HG03575 (cell line): ENCODE results near the gene ELL.
"Not testable (repeated sequence)": the region's sequence is repeated elsewhere in the genome, so short reads cannot be mapped to it uniquely, and the experiment has no call there.

Experiments used
- ATAC-seq: cut with Tn5 transposase; IDR thresholded peaks from one replicate; pipeline ENCODE4 v1.9.1; 2021; ENCODE audit not compliant: unreplicated experiment, insufficient number of reproducible peaks, low FRiP score; ENCODE audit errors: extremely low read depth

The ELL gene

DNA sequence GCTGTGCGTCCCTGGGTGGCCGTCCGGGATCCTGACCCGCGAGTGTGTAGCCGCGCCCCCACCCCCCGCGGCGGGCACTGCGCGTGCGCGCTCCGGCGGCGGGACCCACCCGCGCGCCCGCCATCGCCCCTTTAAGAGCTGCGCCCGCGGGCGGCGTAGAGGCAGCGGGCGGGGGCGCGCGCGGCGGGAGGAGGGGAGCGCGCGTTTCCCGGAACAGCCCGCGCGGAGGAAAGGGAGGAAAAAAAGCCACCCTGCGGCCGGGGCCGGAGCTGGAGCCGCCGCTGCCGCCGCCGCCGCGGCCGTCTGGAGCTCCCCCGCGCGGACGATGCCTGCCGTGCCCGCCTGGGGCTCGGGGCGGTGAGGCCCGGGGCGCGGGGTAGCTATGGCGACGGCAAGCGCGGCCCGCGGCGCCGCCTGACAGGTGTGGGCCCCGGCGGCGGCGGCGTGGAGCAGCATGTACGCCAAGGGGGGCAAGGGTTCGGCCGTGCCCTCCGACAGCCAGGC is 102.6 kb downstream of the ELL start, which contains the start of gene SSBP4:
TSS of gene SSBP4 (plus strand) at position 204 of the 504 bp plus-strand sequence. CDS start at position 455, 251 bp downstream.
- no peak for ATAC-seq

DNA sequence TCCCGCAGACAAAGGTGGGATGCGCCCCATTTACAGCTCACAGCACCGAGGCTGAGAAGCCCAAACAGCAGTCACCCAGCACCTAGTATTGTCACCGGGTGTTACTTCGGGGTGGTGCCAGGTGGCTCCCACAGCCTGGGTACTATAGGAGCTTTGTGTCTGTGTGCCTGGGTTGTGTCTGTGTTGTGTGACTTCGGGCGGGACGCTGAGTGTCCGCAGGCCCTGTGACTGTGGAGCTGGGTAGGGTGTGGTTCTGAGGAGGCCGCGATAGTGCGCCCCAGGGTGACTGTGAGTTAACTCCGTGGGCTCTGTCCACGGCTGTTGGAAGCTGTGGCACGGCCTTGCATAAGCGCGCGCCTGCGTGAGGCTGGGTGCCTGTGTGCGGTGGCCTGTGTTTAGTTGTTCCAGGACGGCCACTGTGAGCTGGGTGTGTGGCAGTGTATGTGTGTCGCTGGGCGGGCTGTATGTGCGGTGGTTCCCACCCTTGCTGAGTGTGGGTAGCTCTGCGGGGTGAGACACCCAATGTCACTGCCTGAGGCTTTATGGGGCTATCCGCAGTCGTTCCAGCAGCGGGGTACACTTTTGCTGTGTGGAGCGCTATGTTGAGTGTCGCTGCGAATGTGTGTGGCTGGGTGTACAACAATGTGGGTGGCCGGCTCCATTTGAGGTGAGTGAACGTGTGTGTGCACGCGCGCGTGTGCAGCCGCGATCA is 103.2 kb downstream of the ELL start:
- no peak for ATAC-seq

DNA sequence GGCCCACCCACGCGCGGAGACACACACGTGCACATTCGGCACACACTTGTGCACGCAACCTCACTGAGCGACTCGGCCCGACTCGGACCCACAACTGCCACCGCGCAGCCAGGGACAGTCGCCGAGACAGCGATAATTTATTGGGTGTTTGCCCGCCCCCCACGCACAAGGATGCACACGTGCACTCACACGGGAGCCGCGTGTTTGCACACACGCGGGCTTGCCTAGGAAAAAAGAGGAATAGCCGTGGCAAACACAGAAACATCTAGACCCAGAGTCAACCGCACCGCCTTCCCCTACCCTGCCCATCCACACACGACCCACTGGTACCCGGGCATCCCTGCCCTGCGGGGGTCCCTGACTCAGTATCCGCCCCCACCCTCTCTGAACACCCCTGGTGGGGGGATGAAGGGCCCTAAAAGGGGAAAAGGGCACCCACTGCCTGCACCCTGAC is 103.8 kb downstream of the ELL start:
- no peak for ATAC-seq

DNA sequence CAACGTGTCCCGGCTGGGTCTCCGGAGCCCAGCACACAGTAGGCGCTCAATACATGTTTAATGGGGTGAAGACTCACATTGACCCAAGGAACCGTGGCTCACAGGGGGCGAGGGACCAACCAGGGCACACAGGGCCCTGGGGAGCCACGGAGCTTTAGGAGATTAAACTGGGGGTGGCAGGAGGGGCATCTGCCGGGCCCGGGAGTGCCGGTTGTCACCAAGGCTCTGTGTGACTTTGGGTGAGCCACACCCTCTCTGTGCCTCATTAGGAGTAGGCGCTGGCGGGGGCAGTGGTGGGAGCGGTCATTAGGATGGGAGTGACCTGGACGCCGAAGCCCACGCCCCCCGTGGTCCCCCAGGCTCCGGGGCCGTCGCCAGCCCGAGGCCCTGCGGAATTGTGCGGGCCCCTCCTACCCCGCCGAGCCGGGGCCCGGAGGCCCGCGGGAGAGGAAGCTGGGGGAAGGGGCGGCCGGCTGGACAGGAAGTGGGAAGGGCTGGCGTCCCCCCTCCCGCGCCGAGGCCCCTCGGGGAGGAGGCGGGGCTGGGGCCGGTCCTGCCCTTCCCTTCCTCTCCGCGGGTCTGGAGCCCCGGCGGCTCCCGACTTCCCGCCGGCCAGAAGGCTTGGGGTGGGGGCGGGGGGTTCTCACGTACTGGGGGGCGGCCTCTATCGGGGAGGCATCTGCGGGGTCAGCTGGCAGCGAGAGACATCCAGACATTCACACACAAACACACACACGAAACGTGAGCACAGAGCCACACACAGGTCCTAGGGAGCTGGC is 104.4 kb downstream of the ELL start:
- ATAC-seq: no peak

DNA sequence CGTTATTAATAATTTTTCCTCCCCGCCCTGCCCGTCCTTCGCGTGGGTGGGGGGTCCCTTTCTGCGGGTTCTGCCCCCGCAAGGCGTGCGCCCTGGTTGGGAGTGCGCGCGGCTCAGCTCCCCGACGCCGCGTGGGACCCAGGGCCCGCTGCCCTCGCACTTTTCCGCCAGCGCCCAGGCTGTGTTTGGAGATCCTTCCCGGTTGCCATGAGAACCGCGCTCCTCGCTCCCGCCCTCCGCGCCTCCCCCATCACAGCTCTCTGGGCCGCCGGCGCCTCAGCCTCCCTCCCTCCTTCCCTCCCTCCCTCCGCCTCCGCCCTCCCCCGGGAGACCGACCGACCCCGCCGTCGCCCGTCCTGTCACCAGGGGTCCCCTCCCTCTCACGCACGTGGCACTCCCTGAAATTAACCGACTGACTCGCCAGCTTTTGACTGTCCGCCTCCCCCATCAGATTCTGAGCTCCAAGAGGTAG is 105.1 kb downstream of the ELL start:
- ATAC-seq: no peak

DNA sequence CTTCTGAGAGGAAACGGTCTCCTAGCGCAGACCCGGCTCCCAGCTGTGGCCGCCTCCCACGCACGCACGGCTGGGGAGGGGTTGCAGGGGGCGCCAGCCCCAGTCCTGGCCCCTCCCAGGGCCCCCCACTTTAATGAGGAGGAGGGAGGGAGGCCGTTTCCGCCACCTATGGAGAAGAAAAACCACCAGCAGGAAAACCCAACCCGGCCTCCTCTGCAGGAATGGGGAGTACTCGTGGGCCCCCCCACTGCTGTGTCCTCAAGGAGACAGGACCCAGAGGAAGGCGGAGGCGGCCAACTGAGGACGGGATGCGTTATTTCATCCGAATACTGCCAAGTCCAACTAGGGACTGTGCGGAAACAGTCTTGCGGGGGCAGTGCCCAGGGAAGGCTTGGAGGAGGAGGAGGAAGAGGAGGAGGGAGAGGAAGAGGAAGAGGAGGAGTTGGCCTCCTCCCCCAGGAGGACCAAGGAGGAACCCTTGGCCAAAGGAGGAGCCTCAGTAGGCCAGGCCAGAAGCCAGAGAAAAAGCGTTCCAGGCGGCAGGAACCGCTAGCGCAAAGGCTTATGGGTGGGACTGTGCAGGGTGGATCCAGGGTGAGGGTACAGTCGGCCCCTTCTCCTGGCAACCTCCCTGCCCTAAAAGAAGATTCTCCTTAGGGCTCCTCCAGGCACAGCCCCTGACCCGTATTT is 106.5 kb downstream of the ELL start:
- no peak for ATAC-seq

DNA sequence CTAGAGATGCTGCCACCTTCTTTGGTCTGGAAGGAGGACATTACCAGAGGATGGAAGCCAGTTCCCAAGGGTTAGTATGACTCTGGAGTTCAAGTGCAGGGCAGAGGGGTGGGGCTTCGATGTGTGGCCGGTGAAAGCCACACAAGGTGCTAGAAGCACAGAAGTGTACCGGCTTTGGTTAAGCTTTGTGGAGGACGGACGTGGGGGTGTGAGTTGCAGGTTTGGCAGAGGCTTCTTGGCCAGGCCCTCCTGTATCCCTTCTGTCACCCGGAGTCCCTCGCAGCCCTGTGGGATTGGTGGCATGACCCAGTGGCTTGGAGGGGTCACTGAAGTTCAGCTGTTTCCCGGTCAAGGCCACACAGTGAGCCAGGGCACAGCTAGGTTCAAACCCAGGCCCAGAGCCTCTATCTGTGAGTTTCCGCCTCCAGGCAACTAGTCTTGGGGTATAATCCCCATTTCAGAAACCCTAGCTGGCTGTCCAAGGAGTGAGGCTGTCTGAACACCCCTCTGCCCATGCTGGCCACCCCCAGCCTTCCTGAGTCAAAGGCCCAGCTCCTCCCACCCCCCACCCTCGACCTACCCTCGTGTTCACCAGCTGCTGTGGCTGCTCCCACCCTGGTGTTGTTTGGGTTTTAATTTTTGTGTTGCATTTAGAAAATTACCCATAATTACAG is 107.2 kb downstream of the ELL start:
- no peak for ATAC-seq

DNA sequence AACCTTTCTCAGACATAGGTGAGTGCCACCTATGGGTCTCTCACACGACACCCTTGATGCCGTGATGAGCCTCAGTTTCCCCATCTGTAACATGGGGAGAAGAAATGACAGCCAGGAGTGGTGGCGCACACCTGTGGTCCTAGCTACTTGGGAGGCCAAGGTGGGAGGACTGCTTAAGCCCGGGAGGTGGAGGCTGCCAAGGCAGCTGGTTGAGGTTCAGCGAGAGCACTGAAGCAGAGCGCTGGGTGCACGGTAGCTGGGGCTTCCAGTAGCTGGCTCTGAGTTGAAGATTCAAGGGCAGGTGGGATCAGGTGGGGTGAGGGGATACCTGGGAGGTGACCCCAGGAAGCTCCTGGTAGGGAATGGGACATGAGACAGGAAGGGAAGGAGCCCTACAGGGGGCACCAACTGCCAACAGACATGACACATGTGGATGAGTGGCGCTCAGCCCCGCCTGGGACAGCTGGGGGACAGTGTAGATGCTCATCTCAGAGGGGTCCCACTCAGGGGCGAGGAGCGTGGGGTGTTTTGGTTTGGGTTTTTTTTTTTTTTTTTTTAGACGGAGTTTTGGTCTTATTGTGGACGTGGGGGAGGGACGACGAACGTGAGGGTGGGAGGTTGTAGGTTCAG is 109.1 kb downstream of the ELL start:
- no peak for ATAC-seq

DNA sequence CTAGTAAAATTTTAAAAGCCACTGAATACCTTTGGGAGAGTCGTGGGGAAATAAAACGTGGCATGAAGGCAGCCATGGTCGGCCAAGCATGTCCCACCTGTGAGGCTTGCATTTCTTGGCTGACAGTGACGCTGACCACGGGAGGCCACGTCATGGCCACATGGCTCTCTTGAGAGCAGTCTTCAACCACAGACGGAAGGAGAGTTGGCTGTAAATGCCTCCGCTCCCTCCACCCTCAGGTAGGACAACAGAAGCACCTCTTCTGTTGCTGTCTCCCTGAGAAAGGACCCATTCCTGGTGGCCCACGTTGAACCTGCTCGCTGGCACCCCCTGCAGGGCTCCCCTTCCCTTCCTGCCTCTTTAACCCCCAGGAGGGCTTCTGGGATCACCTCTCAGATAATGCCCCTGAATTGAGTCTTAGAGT is 113.8 kb downstream of the ELL start:
- no peak for ATAC-seq

DNA sequence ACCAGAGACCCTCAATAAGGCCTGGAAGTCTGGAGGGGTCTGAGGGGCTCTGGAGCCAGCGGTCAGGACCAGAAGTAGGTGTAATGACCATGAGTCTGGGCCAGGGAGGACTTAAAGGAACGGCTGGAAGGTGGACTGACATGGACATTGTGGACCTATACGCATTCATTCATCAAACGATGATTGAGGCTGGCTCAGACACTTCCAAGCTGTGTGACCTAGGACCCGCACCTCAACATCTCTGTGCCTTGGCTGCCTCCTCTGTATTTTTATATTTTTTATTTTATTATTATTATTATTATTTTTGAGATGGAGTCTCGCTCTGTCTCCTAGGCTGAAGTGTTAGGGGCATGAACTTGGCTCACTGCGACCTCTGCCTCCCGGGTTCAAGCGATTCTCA is 115.1 kb downstream of the ELL start:
- no peak for ATAC-seq

DNA sequence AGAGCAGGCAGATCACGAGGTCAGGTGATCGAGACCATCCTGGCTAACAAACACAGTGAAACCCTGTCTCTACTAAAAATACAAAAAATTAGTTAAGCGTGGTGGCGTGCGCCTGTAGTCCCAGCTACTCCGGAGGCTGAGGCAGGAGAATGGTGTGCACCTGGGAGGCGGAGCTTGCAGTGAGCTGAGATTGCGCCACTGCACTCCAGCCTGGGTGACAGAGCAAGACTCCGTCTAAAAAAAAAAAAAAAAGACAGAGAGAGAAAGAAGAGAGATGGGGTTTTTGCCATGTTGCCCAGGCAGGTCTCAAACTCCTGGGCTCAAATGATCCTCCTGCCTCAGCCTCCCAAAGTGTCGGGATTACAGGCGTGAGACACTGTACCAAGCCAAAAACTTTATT is 116.1 kb downstream of the ELL start:
- not testable (repeated sequence) for ATAC-seq

DNA sequence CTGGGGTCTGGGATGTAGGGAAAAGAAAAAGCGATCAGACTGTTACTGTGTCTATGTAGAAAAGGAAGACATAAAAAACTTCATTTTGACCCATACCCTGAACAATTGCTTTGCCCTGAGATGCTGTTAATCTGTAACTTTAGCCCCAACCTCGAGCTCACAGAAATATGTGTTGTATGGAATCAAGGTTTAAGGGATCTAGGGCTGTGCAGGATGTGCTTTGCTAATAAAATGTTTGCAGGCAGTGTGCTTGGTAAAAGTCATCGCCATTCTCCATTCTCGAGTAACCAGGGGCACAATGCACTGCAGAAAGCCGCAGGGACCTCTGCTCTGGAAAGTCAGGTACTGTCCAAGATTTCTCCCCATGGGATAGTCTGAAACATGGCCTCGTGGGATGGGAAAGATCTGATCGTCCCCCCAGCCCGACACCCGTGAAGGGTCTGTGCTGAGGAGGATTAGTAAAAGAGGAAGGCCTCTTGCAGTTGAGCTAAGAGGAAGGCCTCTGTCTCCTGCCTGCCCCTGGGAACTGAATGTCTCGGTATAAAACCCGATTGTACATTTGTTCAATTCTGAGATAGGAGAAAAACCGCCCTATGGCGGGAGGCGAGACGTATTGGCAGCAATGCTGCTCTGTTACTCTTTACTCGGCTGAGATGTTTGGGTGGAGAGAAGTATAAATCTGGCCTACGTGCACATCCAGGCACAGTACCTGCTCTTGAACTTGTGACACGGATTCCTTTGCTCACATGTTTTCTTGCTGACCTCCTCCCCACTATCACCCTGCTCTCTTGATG is 119.2 kb downstream of the ELL start:
- not testable (repeated sequence) for ATAC-seq

DNA sequence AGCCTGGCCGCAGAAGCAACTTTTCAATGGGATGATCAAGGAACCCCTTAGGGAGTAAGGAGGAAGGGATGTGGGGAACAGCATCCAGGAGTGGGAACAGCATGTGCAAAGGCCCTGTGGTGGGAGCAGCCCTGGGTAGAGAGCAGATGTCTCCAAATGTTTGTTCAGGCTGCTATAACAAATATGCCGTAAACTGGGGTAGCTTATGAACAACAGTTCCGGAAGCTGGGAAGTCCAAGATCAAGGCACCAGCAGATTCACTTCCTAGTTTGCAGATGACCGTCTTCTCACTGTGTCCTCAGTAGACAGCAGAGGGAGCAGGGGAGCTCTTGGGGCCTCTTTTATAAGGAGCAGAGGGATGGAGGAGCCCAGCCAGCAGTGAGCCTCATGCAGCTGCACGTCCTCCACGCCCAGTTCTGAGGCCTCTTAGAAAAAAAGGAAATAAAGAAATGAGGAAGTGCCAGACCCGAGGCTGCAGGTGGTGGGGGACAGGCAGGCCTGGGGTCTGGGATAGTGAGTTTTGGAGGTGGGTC is 120.2 kb downstream of the ELL start:
- no peak for ATAC-seq

DNA sequence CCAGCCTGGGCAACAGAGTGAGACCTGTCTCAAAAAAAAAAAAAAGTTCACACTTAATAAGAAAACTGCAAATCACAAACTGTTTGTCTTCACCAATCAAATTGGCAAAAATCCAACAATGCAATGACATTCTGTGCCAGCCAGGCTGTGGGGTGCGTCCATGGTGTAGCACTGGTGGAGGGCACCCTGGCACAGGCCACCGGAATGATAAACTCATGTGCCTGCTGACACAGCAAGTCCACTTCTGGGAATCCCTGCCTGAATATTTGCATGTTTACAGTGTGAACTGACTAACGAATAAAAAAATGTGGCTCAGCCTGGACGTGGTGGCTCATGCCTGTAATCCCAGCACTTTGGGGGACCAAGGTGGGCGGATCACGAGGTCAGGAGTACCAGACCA is 122.9 kb downstream of the ELL start:
- ATAC-seq: no peak

DNA sequence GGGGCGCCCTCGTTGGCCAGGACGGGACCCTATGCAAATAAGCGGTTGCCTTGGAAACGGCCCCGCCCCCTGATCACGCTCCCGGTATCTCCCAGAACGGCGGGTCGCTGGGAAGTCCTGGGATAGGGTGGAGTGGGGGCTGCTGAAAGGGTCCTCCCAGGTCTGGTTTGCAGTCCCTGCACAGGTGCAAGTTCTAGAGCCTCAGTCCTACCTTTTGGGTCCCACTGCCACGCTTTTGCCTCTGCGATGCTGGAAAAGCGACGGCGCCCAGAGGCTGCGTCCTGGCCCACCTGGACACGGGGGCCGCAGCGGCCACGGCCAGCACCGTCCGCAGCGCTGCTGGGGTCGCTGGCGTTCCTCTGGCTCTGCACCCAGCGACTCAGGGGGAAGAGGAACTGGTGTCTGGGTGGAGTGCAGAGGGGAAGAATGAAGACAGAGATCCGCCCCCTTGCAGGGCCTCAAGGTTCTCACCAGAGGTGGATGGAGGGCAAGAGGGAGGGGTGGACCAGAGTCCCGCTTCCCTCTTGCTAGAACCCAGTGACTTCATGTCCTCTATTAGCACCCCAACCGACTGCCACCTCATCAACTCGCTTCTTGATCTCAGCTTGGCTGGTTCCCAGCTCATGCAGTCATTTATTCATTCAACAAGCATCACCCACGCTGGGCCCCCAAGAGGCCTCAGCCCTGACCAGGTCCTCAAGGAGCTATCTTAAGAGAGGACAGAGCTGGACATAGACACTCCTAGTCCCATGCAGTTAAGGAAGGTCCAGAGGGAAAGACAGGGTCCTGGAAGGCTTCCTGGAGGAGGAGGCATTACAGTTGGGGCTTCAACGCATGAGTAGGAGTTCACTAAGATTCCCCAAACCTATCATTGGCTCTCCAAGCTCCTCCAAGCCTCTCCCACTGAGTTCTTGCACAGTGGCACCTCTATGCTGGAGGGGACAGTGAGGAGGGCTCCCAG is 124.3 kb downstream of the ELL start, which contains the start of gene LRRC25:
TSS of gene LRRC25 (minus strand) at position 381 of the 961 bp plus-strand sequence. CDS start 659 bp downstream, outside the sequence.
- no peak for ATAC-seq

DNA sequence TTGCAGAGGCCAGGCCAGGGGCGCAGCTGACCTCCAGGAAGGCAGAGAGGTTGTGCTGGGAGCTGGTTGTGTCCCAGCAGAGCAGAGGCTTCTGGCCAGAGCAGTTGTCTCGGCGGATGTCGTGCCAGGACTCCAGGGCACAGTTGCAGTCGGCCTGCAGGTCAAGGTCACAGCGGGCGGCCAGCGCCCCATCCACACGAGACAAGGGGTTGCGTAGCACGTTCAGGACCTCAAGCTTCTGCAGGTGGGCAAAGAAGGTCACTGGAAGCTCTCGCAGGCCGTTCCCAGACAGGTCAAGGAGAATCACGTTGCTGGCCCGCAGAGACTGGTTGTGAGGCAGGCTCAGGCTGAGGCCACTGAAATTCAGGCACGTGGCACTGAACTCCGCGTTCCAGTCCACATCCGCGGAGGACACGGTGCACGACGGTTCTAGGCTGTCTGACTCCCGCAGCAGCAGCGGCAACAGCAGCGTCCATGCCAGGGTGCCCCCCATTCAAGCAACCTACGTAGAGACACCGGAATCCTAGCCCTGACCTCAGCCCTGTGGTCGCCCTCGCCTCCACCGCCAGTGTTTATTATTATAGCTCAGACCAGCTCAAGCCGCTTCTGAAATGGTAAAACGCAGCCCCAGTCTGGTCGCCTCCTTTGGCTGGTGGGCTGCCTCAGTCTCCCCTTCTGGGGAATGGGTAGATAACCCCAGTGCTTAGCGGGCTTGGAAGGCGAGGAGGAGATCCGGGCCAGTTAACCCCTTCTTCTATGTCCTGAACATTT is 125.2 kb downstream of the ELL start:
- ATAC-seq: no peak
